Mesendoderm (in vitro differentiated cells): Measurements from ENCODE around the gene ARL5A.

Experiments used
- DNase-seq: peaks from one replicate; pipeline ENCODE4 v3.0.0; 2013
- H2AK5ac ChIP-seq: 2 replicates; pipeline ENCODE4 v1.6.1; 2013; ENCODE audit warnings: low read length, inconsistent platforms
- H2BK120ac ChIP-seq: 2 replicates; pipeline ENCODE4 v1.6.1; 2013; ENCODE audit warnings: low read depth, mild to moderate bottlenecking, low read length, moderate library complexity, mixed read lengths
- H2BK15ac ChIP-seq: replicated peaks from 2 replicates; pipeline ENCODE4 v1.6.1; 2013; ENCODE audit warnings: low read depth, mild to moderate bottlenecking, moderate library complexity
- H2BK5ac ChIP-seq: 2 replicates; pipeline ENCODE4 v1.6.1; 2013; ENCODE audit warnings: low read length, inconsistent platforms
- H3K18ac ChIP-seq: 2 replicates; pipeline ENCODE4 v1.6.1; 2013; ENCODE audit warnings: mild to moderate bottlenecking, low read length, mixed read lengths
- H3K23ac ChIP-seq: one replicate; pipeline ENCODE4 v1.6.1; 2013; ENCODE audit warnings: low read length
- H3K27ac ChIP-seq: 2 replicates; pipeline ENCODE4 v1.5.1; 2013; ENCODE audit warnings: low read depth, mild to moderate bottlenecking, inconsistent platforms, low read length, moderate library complexity
- H3K27me3 ChIP-seq: 2 replicates; pipeline ENCODE4 v1.6.1; 2013; ENCODE audit warnings: low read length, control low read depth, mild to moderate bottlenecking, inconsistent platforms; ENCODE audit not compliant: insufficient read depth, poor library complexity
- H3K36me3 ChIP-seq: 2 replicates; pipeline ENCODE4 v1.6.1; 2013; ENCODE audit warnings: low read length, inconsistent platforms; ENCODE audit not compliant: control insufficient read depth, insufficient read depth
- H3K4ac ChIP-seq: one replicate; pipeline ENCODE4 v1.6.1; 2013; ENCODE audit warnings: low read depth, mild to moderate bottlenecking, low read length, moderate library complexity
- H3K4me1 ChIP-seq: 2 replicates; pipeline ENCODE4 v1.6.1; 2013; ENCODE audit warnings: low read depth, low read length, inconsistent platforms; ENCODE audit not compliant: control insufficient read depth
- H3K4me2 ChIP-seq: 2 replicates; pipeline ENCODE4 v1.6.1; 2013; ENCODE audit warnings: low read length
- H3K4me3 ChIP-seq: 2 replicates; pipeline ENCODE4 v1.5.1; 2013; ENCODE audit warnings: mild to moderate bottlenecking, low read length
- H3K56ac ChIP-seq: one replicate; pipeline ENCODE4 v1.6.1; 2013; ENCODE audit warnings: low read length
- H3K79me1 ChIP-seq: 2 replicates; pipeline ENCODE4 v1.6.1; 2013; ENCODE audit warnings: low read length, inconsistent platforms
- H3K79me2 ChIP-seq: 2 replicates; pipeline ENCODE4 v1.6.1; 2013; ENCODE audit warnings: mild to moderate bottlenecking, low read length; ENCODE audit not compliant: control insufficient read depth, insufficient read depth
- H3K9ac ChIP-seq: 2 replicates; pipeline ENCODE4 v1.6.1; 2013; ENCODE audit warnings: low read length, inconsistent platforms
- H4K5ac ChIP-seq: one replicate; pipeline ENCODE4 v1.6.1; 2013; ENCODE audit warnings: low read length
- H4K8ac ChIP-seq: one replicate; pipeline ENCODE4 v1.6.1; 2013; ENCODE audit warnings: low read depth, mild to moderate bottlenecking, control low read depth, low read length, moderate library complexity

ARL5A gene

DNA sequence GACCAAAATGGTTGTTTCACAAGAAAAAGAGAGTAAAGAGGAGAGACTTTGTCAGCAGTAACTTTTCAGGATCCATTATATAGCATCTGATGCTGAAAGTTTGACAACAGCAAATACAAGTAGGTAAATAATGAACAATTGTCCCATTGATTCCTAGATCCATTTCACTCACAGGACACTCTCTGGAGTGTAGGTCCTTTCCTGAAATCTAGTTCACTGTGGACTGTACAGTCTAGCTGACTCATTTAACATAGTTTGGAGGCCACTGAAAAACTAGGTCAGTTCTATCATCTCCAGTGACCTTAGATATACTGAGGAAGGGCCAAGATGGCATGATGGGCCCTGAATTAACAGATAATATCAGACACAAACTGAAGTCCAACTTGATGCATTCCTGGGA is 74.7 kb downstream of the ARL5A start:
- no peak overlapping the region for H3K9ac ChIP-seq
- H3K4me2 ChIP-seq, result no peak overlapping the region
- no peak overlapping the region for H4K5ac ChIP-seq
- H3K27ac ChIP-seq, result no peak overlapping the region
- H3K56ac ChIP-seq, result no peak overlapping the region
- H2AK5ac ChIP-seq, result no peak overlapping the region
- no peaks in the 10 kb centered on the region for H3K79me2 ChIP-seq
- no peaks in the 10 kb centered on the region for H3K79me1 ChIP-seq
- no peak overlapping the region for H2BK5ac ChIP-seq
- no peaks in the 10 kb centered on the region for H3K27me3 ChIP-seq
- no peak overlapping the region for H2BK15ac ChIP-seq
- no peak for DNase-seq
- H3K4ac ChIP-seq, result no peak overlapping the region
- no peak overlapping the region for H3K23ac ChIP-seq
- H2BK120ac ChIP-seq, result no peak overlapping the region
- no peak overlapping the region for H3K4me3 ChIP-seq
- no peak overlapping the region for H4K8ac ChIP-seq
- no peaks in the 10 kb centered on the region for H3K4me1 ChIP-seq
- no peak overlapping the region for H3K18ac ChIP-seq
- no peaks in the 10 kb centered on the region for H3K36me3 ChIP-seq
